Stimulated activated CD8-positive, alpha-beta memory T cell treated with anti-CD3 and anti-CD28 coated beads, Interleukin-7, amount 100 ng/mL, for 4 hours (primary cell): Measurements from ENCODE around the gene MS4A6A.

ENCODE experiments used
- DNase-seq, 2 donors: peaks; one replicate each; pipeline ENCODE4 v3.0.0-alpha.2; 2020; ENCODE audit warnings: low read depth in 2 of 2

MS4A6A gene

GRCh38 chr11:60128376-60128775 is 54.5 kb downstream of the MS4A6A start:
- no peak for DNase-seq

GRCh38 chr11:60127311-60127811 is 55.5 kb downstream of the MS4A6A start:
- no peak for DNase-seq

- no peak for DNase-seq
Measured at GRCh38 chr11:60125956-60126585, 56.8 kb downstream of the MS4A6A start.

GRCh38 chr11:60124802-60125432 is 58.0 kb downstream of the MS4A6A start:
- DNase-seq = no peak
